ENCODE data around the gene CYB561D1. TPM values are rescaled to one million over a fixed set of nuclear protein-coding genes. Genes with fewer than 3 reads are reported as not detected.
A peak's percentile ranks its signal among the peaks of the same experiment; 100 is the strongest.

Gene CYB561D1
- total and polyA plus RNA-seq, 2 of the 13 experiments (the other 11 are each of a cell fraction or from before 2014, with no cell fraction given), result 3.9 to 4.1 TPM

GRCh38 chr1:109482791-109483671 is 10.9 kb upstream of the CYB561D1 start (continued):
- TF ChIP-seq REST (IDR thresholded peaks at IDR 0.05; ENCODE audit: borderline replicate concordance in 1 of 2, low read depth in 1 of 2, low read length in 2 of 2) (no peak), MAZ (IDR thresholded peaks at IDR 0.05; ENCODE audit: borderline replicate concordance, low read depth, low read length) (no peak), MAZ (CRISPR knock-in tag; IDR thresholded peaks at IDR 0.05; ENCODE audit: low read depth) (0 out of 2 replicates have a peak, but pooled peaks have one; percentile 5), ZNF614 (CRISPR knock-in tag; IDR thresholded peaks at IDR 0.05; ENCODE audit: borderline replicate concordance) (peak; percentile 22; the same call in 1 of the 2 replicates), MXD4 (CRISPR knock-in tag; IDR thresholded peaks at IDR 0.05) (peak; percentile 9; the same call in 1 of the 2 replicates), ZNF605 (CRISPR knock-in tag; IDR thresholded peaks at IDR 0.05) (0 out of 2 replicates have a peak, but pooled peaks have one; percentile 23)
- TF ChIP-seq, protein P1, sequence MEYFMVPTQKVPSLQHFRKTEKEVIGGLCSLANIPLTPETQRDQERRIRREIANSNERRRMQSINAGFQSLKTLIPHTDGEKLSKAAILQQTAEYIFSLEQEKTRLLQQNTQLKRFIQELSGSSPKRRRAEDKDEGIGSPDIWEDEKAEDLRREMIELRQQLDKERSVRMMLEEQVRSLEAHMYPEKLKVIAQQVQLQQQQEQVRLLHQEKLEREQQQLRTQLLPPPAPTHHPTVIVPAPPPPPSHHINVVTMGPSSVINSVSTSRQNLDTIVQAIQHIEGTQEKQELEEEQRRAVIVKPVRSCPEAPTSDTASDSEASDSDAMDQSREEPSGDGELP (IDR thresholded peaks at IDR 0.05; ENCODE audit: borderline replicate concordance, low read depth), result peak; percentile 62; the same call in 1 of the 2 replicates
- TF ChIP-seq, protein P2, sequence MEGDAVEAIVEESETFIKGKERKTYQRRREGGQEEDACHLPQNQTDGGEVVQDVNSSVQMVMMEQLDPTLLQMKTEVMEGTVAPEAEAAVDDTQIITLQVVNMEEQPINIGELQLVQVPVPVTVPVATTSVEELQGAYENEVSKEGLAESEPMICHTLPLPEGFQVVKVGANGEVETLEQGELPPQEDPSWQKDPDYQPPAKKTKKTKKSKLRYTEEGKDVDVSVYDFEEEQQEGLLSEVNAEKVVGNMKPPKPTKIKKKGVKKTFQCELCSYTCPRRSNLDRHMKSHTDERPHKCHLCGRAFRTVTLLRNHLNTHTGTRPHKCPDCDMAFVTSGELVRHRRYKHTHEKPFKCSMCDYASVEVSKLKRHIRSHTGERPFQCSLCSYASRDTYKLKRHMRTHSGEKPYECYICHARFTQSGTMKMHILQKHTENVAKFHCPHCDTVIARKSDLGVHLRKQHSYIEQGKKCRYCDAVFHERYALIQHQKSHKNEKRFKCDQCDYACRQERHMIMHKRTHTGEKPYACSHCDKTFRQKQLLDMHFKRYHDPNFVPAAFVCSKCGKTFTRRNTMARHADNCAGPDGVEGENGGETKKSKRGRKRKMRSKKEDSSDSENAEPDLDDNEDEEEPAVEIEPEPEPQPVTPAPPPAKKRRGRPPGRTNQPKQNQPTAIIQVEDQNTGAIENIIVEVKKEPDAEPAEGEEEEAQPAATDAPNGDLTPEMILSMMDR (CRISPR knock-in tag; IDR thresholded peaks at IDR 0.05), result peak; percentile 56
